H1 (cell line): ENCODE data around the gene FLNC. TPM values are rescaled to one million over a fixed set of nuclear protein-coding genes. Genes with fewer than 3 reads are reported as not detected.

Experiments used
- CTBP2 ChIP-seq: IDR thresholded peaks from 2 replicates; pipeline ENCODE4 v1.7.0; 2011; ENCODE audit warnings: borderline replicate concordance, mild to moderate bottlenecking, moderate library complexity, mixed read lengths, low read length; ENCODE audit not compliant: insufficient read depth, insufficient read length
- SIRT6 ChIP-seq: IDR thresholded peaks from one replicate; pipeline ENCODE4 v1.7.1; 2012; ENCODE audit warnings: low read length, inconsistent platforms
- ZNF274 ChIP-seq: IDR thresholded peaks from 2 replicates; pipeline ENCODE4 v1.7.0; 2012; ENCODE audit warnings: low read length, borderline replicate concordance; ENCODE audit errors: extremely low read depth
- polyA plus RNA-seq, 7 experiments: library from polyadenylated mRNA; depleted of rRNA in 3 of 7; stranded (reverse) in 5 of 7; unstranded in 2 of 7; fragments of >200 nt in 5 of 7; fragments of 200-250 nt in 2 of 7; gene quantifications; 1 replicate in 5 of 7; 2 replicates in 1 of 7; 4 replicates in 1 of 7; pipeline versions ENCODE4 v1.2.1 to v1.2.3, GENCODE V29; 2011 to 2013; ENCODE audit warnings: missing spikeins in 2 of 7, mixed read lengths in 2 of 7
- total RNA-seq: library from RNA; stranded (reverse); fragmentation: NEBNext Ultra II Directional; extraction: Animal tissue kit (Norgen Biotek cat#: 25700); gene quantifications from 2 replicates; pipeline ENCODE4 v1.2.1, GENCODE V29; 2021

The FLNC gene
- total and polyA plus RNA-seq, 2 of the 8 experiments (the other 6 are each of a cell fraction or from before 2014, with no cell fraction given): 1.9 to 10.7 TPM

GRCh38 chr7:128837521-128837921, 7.3 kb downstream of the FLNC start (continued):
- no peak for TF ChIP-seq SIRT6
- TF ChIP-seq CTBP2: no peak
- TF ChIP-seq ZNF274: no peak
